Activated CD8-positive, alpha-beta memory T cell treated with anti-CD3 and anti-CD28 coated beads for 36 hours (primary cell): Measurements from ENCODE around the gene FOXP4. TPM values are rescaled to one million over a fixed set of nuclear protein-coding genes. Genes with fewer than 3 reads are reported as not detected.

Experiments used
- CTCF ChIA-PET: fragments of 350-600 bp; sonication (Branson Sonifier 250); formaldehyde crosslinking; loops from one replicate; lab custom pipeline; 2021; ENCODE audit warnings: antibody characterized with exemption; lab: Charles Lee
- POLR2A ChIA-PET: fragments of 350-600 bp; sonication (Branson Sonifier 250); formaldehyde crosslinking; loops from one replicate; lab custom pipeline; 2021; ENCODE audit warnings: antibody characterized with exemption; lab: Charles Lee
- total RNA-seq, 2 experiments: library from RNA; stranded (reverse); gene quantifications; one replicate each; pipeline ENCODE4 v1.2.3, GENCODE V29; 2021

The FOXP4 gene
- total RNA-seq, 2 experiments from 2014 or later = 21.0 to 23.6 TPM

DNA sequence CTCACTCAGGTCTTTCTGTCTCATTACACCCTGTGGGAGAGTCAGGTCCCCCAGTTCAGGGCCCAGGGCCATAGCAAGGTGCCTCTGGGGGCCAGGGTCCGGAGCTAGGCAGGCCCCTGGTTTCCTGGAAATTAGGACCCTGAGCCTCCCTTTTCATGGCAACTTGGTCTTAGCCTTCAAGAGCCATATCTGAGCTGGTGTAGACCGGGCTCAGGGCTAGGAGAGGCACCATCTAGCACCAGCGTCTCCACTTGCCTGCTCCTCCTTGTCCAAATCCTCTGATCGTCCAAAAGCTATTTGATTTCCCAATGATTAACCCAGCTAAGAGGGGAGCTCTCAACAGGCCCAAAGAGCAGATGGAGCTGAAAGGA lies 97.7 kb downstream of the FOXP4 start:
- POLR2A ChIA-PET = no interaction called here
- CTCF ChIA-PET = no interaction called here

DNA sequence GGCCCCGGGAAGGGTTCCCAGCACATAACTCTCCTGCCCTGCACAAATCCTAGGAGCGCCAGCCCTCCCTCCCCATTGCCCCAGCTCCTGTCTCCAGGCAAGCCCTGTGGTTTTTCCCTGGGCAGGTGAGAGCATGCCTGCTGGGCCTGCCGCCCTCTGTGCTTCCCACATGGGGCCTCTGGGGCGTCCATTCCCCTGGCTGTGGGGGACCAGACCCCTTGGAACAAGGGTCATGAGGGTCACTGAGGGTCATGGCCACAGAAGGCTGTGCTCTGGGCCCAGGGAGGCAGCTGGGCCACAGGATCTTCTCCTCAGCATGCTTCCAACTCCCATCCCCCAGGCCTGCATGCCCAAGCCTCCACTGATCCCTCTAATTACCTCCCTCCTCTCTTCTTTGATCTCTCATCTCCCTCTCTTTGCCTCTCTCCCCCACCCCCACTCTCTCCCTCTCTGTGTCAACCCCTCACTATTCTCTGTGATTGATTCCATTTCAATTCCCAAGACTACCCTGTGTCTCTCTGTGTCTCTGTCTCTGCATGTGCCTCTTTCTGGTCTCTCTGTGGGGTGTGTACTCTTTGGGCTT lies 98.2 kb downstream of the FOXP4 start:
- ChIA-PET POLR2A (no interaction called here), CTCF (no interaction called here)

DNA sequence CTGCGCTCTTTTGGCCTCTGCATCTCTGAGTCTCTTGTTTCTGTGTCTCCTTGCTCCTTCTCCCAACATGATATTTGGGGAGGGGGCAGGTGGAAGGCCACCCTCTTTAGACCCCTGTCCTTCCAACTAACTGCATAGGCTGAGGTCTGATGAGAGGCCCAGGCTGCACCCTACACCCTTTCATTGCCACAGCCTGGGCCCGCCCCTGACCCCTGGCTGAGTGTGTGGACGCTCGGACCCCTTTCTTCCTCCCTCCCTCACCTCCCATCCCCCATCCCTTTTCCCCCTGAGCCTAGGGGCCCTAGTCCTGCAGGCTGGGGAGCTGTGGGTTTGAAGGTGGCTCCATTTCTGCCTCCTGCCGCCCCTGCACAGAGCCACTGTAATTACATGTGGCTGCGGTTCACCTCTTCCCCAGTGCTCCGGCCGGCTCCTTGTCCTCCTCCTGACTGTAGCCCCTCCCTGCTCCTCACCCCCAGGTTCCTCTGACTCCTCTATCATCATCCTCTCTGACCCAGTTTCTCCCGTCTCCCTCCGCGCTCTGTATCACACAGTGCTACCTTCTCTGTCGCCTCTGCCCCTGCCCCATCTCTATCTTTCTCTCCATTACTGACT lies 98.9 kb downstream of the FOXP4 start:
- ChIA-PET CTCF (no interaction called here), POLR2A (no interaction called here)

DNA sequence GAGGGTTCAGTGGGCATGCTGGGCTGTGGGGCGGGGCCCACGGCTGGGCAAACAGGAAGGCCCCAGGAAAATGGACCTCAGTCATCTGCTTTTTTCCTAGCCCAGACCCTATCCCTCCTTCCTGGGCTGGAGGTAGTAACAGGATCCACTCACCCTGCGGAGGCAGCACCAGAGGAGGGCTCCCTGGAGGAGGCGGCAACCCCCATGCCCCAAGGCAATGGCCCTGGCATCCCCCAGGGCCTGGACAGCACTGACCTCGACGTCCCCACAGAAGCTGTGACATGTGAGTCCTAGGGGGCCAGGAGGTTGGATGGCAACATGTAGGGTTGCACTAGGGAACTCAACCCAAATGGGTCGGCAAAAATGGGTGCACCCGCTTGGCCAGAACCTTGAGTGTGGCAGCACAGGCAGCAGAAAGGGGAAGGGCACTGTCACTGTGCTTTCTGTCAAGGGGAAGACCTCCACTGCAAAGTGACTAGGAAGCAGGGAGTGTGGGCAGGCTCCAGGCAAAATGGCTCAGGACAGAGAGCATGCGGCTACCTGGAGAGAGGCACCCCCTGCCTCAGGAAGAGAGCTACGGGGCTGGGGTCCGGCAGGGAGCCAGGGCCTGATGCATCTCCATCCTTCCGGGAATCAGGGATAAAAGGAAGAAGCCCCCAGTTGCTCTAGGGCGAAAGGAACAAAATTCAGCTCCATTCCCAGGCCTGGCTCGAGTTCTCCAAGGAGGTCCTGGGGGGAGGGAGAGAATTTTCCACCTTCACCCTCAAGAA lies 100.0 kb downstream of the FOXP4 start:
- POLR2A ChIA-PET = no interaction called here
- CTCF ChIA-PET = no interaction called here

DNA sequence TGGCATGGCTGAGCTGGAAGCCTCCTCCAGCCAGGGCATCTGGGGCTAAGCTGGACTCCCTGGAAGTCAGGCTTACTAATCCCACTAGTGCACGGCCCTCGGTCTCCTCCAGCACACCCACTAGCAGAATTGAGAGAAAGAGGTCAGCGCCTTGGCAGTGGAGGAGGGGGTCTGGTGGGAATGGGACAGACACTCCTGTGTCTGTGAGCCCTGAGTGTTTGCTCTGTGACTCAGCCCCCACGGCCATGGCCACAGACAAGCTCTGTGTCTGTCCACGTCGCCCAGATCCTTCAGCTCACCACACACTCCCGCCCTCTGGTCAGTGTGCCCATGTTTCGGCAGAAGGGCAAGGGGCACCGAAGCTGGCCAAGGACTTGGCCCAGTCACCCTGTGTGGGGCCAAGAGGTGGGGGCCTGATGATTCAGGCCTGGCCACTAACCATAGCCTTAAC lies 100.9 kb downstream of the FOXP4 start:
- ChIA-PET POLR2A (no interaction called here), CTCF (interaction anchor here (1.4 kb wide), 1 partner anchor 45 kb away, joined by 3 read pairs; no protein-coding TSS in a partner anchor)

DNA sequence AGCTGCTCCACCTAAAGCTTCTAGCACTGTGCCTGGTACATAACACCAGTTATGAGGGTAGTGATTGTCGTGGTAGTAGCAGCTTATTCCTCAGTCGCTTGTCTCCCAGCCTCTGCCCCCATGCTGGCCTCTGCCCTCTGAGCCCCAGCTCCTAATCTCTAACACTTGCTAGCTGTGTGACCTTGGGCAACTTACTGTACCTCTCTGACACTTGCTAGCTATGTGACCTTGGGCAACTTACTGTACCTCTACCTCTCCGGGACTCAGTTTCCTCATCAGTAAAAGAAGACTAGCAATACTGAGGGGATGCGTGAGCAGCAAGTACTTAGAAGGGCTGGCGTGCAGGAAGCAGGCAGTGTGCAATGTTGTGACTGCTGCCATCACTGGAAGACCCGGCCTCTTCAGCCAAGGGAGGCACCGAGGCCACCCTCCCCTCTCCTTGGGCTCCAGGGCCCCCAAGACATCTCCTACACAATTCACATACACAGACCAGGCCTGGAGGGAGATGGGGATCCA lies 101.9 kb downstream of the FOXP4 start:
- ChIA-PET CTCF (interaction anchor here (0.6 to 1.4 kb wide), 2 partner anchors 46 to 296 kb away, joined by 3 read pairs; no protein-coding TSS in a partner anchor), POLR2A (interaction anchor here (0.6 kb wide), 1 partner anchor 13 kb away, joined by 3 read pairs; no protein-coding TSS in a partner anchor)

DNA sequence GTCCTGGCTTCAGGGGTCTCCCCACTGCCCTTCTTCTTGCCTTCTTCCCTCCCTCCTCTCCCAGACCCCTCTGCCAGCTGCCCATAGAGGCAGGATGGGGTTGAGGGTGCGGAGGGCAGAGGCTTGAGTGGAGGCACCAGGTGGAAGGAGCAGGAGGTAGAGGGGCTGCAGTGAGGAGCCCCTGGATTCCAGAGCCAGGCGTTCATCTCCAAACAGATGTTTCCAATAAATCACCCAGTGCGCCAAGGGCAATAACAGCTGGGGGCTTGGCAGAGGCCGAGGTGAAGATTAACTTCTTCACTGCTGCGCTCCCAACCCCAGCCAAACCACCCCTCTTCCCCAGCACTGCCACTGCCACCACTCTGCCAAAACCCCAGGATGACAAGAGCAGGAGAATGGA lies 102.7 kb downstream of the FOXP4 start:
- CTCF ChIA-PET = no interaction called here
- POLR2A ChIA-PET = no interaction called here

DNA sequence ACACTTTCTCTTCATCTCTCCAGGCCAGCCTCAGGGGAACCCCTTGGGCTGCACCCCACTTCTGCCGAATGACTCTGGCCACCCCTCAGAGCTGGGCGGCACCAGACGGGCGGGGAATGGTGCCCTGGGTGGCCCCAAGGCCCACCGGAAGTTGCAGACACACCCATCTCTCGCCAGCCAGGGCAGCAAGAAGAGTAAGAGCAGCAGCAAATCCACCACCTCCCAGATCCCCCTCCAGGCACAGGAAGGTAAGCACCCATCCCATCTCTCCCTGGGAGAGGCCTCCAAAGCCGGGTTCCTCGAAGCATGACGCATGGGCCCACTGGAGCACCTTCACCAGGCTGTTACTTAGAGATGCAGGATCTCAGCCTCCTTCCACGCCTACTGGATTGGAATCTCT lies 103.4 kb downstream of the FOXP4 start:
- ChIA-PET CTCF (no interaction called here), POLR2A (no interaction called here)

DNA sequence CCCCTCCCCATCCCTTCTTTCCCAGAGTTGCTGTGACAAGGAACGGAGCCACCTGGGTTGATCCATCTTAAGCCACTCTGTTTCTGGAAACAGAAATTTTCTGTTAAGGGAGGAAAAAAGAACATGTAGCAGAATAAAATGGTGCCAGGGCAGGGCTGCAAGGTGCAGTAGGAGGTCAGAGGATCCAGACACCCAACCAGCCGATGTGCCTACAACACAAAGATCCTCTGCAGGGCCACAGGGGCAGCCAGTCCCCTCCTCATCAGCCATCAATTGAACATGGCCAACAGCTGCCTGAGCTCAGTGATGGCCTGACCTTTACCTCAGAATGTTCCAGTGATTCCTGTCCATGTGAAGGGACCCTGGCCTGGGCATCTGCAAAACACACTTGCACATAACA lies 103.9 kb downstream of the FOXP4 start:
- ChIA-PET CTCF (no interaction called here), POLR2A (no interaction called here)

DNA sequence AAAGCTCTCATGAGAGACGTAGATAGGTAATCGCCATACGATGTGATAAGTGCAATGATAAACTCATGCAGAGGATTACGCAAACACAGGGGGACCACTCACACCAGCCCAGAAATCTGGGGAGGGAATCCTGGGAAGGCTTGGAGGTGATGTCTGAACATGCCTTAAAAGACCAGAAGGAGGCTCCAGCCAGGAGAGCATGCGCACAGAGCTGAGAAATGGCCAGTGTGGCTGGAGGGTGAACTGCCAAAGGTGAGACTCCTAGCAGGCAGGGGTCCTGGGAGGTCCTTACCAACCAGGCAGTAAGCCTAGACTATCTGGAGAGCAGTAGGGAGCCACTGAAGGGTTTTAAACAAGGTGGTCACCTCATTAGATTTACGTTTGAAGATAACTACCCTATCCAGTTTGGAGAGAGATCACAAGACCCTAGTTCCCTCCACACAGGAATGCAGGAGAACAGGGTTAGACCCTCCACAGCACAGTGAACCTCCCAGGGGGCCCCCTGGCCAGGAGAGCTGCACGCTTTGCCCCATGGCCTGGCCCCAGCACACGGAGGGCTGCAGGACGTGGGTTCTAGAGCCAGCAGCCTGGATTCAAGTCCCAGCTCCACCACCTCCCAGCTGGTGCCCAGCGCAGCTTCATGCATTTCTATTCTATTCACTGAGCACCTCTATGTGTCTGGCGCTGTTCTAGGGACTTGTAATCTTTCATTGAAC lies 105.2 kb downstream of the FOXP4 start:
- ChIA-PET POLR2A (no interaction called here), CTCF (no interaction called here)

Other genes starting within 250 kb of the FOXP4 start
- not detected for gene NCR2, start 210.8 kb upstream of the FOXP4 start, total RNA-seq
- not detected for gene MDFI, start 92.1 kb downstream of the FOXP4 start, total RNA-seq
- 10 to 100 TPM; 11.7 to 14.0 TPM for gene TFEB, start 189.2 kb downstream of the FOXP4 start, total RNA-seq
- gene PGC, start 201.0 kb downstream of the FOXP4 start, total RNA-seq = not detected
- 1 to 10 TPM; 3.8 to 4.0 TPM for gene FRS3, start 233.5 kb downstream of the FOXP4 start, total RNA-seq
- gene PRICKLE4, start 234.4 kb downstream of the FOXP4 start, total RNA-seq = not detected
- 100 to 1,000 TPM; 416 to 419 TPM for gene TOMM6, start 241.3 kb downstream of the FOXP4 start, total RNA-seq